GM12878 (cell line): Measurements from ENCODE around the gene TEKT3. TPM values are rescaled to one million over a fixed set of nuclear protein-coding genes. Genes with fewer than 3 reads are reported as not detected.

ENCODE experiments used
- ATAC-seq: fragments of 200-7000 bp; cut with Tn5 transposase; 3 replicates; pipeline ENCODE4 v1.9.1; 2020; ENCODE audit warnings: mild to moderate bottlenecking, moderate library complexity
- BruUV-seq: library from RNA; stranded (reverse); fragments of 400-500 nt; replicated peaks from 2 replicates; lab custom pipeline; 2021; lab: Mats Ljungman, UMichigan
- CTCF ChIA-PET: fragments of 300-600 bp; sonication (Branson Sonifier 250); formaldehyde crosslinking; extraction: SDS; loops from one replicate; lab custom pipeline; 2021; ENCODE audit warnings: inconsistent platforms; lab: Yijun Ruan, JAX
- POLR2A ChIA-PET: fragments of 350-600 bp; formaldehyde crosslinking; extraction: SDS; loops from one replicate; lab custom pipeline; 2021; ENCODE audit warnings: inconsistent platforms; lab: Charles Lee
- RAD21 ChIA-PET: fragments of 300-600 bp; sonication (Branson Sonifier 250); formaldehyde crosslinking; loops from one replicate; lab custom pipeline; 2023; ENCODE audit warnings: antibody characterized with exemption; ENCODE audit not compliant: unreplicated experiment; lab: Charles Lee
- SMC1A ChIA-PET: fragments of 300-600 bp; sonication (Branson Sonifier 250); formaldehyde crosslinking; loops from one replicate; lab custom pipeline; 2023; ENCODE audit not compliant: unreplicated experiment, uncharacterized antibody; lab: Charles Lee
- DNase-seq: peaks from one replicate; pipeline ENCODE4 v3.0.0-alpha.2; 2011; ENCODE audit warnings: low read depth, low spot score
- FAIRE-seq: peaks from 3 replicates; lab custom pipeline; 2011; peaks lifted over from hg19 to GRCh38; lab: Jason Lieb, UNC
- H2AFZ ChIP-seq: 2 replicates; pipeline ENCODE4 v1.6.0; 2011; ENCODE audit warnings: low read depth, low read length, control low read depth; ENCODE audit not compliant: control insufficient read depth
- H3K27ac ChIP-seq: 2 replicates; pipeline ENCODE4 v1.5.1; 2011; ENCODE audit warnings: control low read depth; ENCODE audit not compliant: control insufficient read depth, insufficient read depth
- H3K27me3 ChIP-seq, 2 experiments: replicated peaks in 1 of 2; 2 replicates each; pipeline versions ENCODE4 v1.6.0 to v1.6.1; 2011; ENCODE audit warnings: low read length in 1 of 2; ENCODE audit not compliant: control insufficient read depth in 2 of 2, insufficient read depth in 2 of 2
- H3K36me3 ChIP-seq, 2 experiments: 2 replicates each; pipeline ENCODE4 v1.5.1; 2011; ENCODE audit warnings: low read length in 1 of 2; ENCODE audit not compliant: control insufficient read depth in 2 of 2, insufficient read depth in 2 of 2
- H3K4me1 ChIP-seq: 2 replicates; pipeline ENCODE4 v1.6.1; 2011; ENCODE audit warnings: mild to moderate bottlenecking, low read length, moderate library complexity, mixed read lengths; ENCODE audit not compliant: control insufficient read depth, insufficient read depth
- H3K4me2 ChIP-seq: 2 replicates; pipeline ENCODE4 v1.6.0; 2011; ENCODE audit warnings: control low read depth; ENCODE audit not compliant: control insufficient read depth, insufficient read depth
- H3K4me3 ChIP-seq: fragments of 200-600 bp; sonication (generic); 2 replicates; pipeline ENCODE4 v1.5.1; 2016
- H3K79me2 ChIP-seq: 2 replicates; pipeline ENCODE4 v1.6.0; 2011; ENCODE audit warnings: low read length; ENCODE audit not compliant: control insufficient read depth, insufficient read depth
- H3K9ac ChIP-seq: 2 replicates; pipeline ENCODE4 v1.8.0; 2011; ENCODE audit warnings: low read length, control low read depth, mixed read lengths; ENCODE audit not compliant: control insufficient read depth, insufficient read depth
- H3K9me3 ChIP-seq: replicated peaks from 3 replicates; pipeline ENCODE4 v1.5.1; 2011; ENCODE audit warnings: mild to moderate bottlenecking, low read length; ENCODE audit not compliant: control insufficient read depth, insufficient read depth
- H4K20me1 ChIP-seq: 2 replicates; pipeline ENCODE4 v1.6.0; 2011; ENCODE audit not compliant: control insufficient read depth, insufficient read depth
- CEBPZ ChIP-seq: fragments of 150-350 bp; IDR thresholded peaks from 2 replicates; pipeline ENCODE4 v1.6.1; 2016; ENCODE audit warnings: low read depth, low read length
- IKZF2 ChIP-seq, 2 experiments: fragments of 450-650 bp; IDR thresholded peaks; 2 replicates each; pipeline ENCODE4 v1.6.1; 2017; ENCODE audit warnings: mild to moderate bottlenecking in 2 of 2, moderate library complexity in 2 of 2
- MAX ChIP-seq: IDR thresholded peaks from 2 replicates; pipeline ENCODE4 v1.6.1; 2012; ENCODE audit warnings: low read depth, low read length, improper control_type of control experiment
- RELB ChIP-seq: fragments of 450-650 bp; IDR thresholded peaks from 2 replicates; pipeline ENCODE4 v1.6.1; 2017; ENCODE audit warnings: low read depth, mild to moderate bottlenecking, moderate library complexity
- WGBS: methylation state at CpG from one replicate; pipeline ENCODE4 v1.1.6; 2016; ENCODE audit warnings: low lambda C conversion rate; ENCODE audit not compliant: insufficient replicate concordance, insufficient coverage; ENCODE audit errors: missing lambda C conversion rate; 5-methylcytosine and 5-hydroxymethylcytosine counted together
- in situ Hi-C: fragments of 300-500 bp; cut with MboI; formaldehyde crosslinking; loops from 9 replicates; pipeline ENCODE4 v1.14.3; 2018; ENCODE audit warnings: mixed read lengths
- intact Hi-C: fragments of 100-400 bp; cut with micrococcal nuclease; formaldehyde crosslinking; loops from one replicate; pipeline ENCODE4 v1.14.2; 2022; ENCODE audit not compliant: unreplicated experiment
- polyA plus RNA-seq, 11 experiments: library from polyadenylated mRNA; depleted of rRNA in 4 of 11; unstranded in 6 of 11; stranded (reverse) in 5 of 11; fragments of >200 nt; fragmentation: Nextera tagmentation in 4 of 11; fragmentation: Illumina TruSeq in 1 of 11; extraction: Ambion mirVana in 4 of 11; extraction: Trizol in 1 of 11; gene quantifications; 1 replicate in 1 of 11; 2 replicates in 10 of 11; pipeline versions ENCODE4 v1.2.1 to v1.2.3, GENCODE V29; 2011 to 2016; ENCODE audit warnings: inconsistent platforms in 2 of 11, missing spikeins in 2 of 11, low read depth in 1 of 11
- total RNA-seq, 4 experiments: library from RNA; depleted of rRNA in 3 of 4; stranded (reverse); fragments of >200 nt in 3 of 4; fragmentation: Illumina TruSeq in 1 of 4; extraction: Trizol in 1 of 4; gene quantifications; 2 replicates each; pipeline versions ENCODE4 v1.2.1 to v1.2.3, GENCODE V29; 2013 to 2021

TEKT3 gene
- total and polyA plus RNA-seq, 10 of the 15 experiments (the other 5 are each of a cell fraction or from before 2014, with no cell fraction given) = 0.15 TPM; not detected in 9

- no peak for FAIRE-seq
Observed at GRCh38 chr17:15342460-15342859, 1.1 kb upstream of the TEKT3 start.

More at GRCh38 chr17:15342460-15342859, 1.1 kb upstream of the TEKT3 start:
- RAD21 ChIA-PET = no interaction called here
- CTCF ChIA-PET = no interaction called here
- no peak overlapping the region for H3K4me2 ChIP-seq
- ATAC-seq = no peak
- no peak overlapping the region for H2AFZ ChIP-seq
- no peaks in the 10 kb centered on the region for H3K36me3 ChIP-seq
- intact Hi-C loops (no loop called here), in situ Hi-C loops (no loop called here)
- no peak overlapping the region for H3K27ac ChIP-seq
- H3K4me3 ChIP-seq = no peak overlapping the region
- H4K20me1 ChIP-seq = no peaks in the 10 kb centered on the region
- 10% methylated on average over 7 of the region's 7 CpGs for WGBS
- POLR2A ChIA-PET = no interaction called here
- no peak for DNase-seq
- H3K27me3 ChIP-seq = peaks cover 0 to 1% of the 10 kb centered on the region in 2 experiments; a peak in 2 of 4 replicates
- H3K9ac ChIP-seq = no peak overlapping the region
- H3K9me3 ChIP-seq = no peaks in the 10 kb centered on the region
- TF ChIP-seq IKZF2 (IDR thresholded peaks at IDR 0.05) (no peak), RELB (no peak), CEBPZ (no peak), MAX (no peak)
- no peaks in the 10 kb centered on the region for H3K79me2 ChIP-seq
- SMC1A ChIA-PET = no interaction called here
- BruUV-seq = no TSS peak
- H3K4me1 ChIP-seq = no peaks in the 10 kb centered on the region
